Endothelial cell of umbilical vein (primary cell): Measurements from ENCODE around the gene PLEKHG2. TPM values are rescaled to one million over a fixed set of nuclear protein-coding genes. Genes with fewer than 3 reads are reported as not detected.
A peak's percentile ranks its signal among the peaks of the same experiment; 100 is the strongest.

Experiments
- Bru-seq: library from RNA; stranded (reverse); fragments of 400-500 nt; gene quantifications from one replicate; lab custom pipeline; 2021; lab: Mats Ljungman, UMichigan
- BruChase-seq, 2 experiments: library from RNA; stranded (reverse); fragments of 400-500 nt; gene quantifications; one replicate each; lab custom pipeline; 2021; lab: Mats Ljungman, UMichigan
- BruUV-seq: library from RNA; stranded (reverse); fragments of 400-500 nt; replicated peaks from 2 replicates; lab custom pipeline; 2021; lab: Mats Ljungman, UMichigan
- CTCF ChIA-PET: fragments of 300-600, 350-600 bp; sonication (Branson Sonifier 250); formaldehyde crosslinking; loops from one replicate; lab custom pipeline; 2021; ENCODE audit warnings: antibody characterized with exemption, inconsistent platforms; lab: Charles Lee
- POLR2A ChIA-PET: fragments of 300-600, 350-600 bp; sonication (Branson Sonifier 250); formaldehyde crosslinking; loops from one replicate; lab custom pipeline; 2021; ENCODE audit warnings: antibody characterized with exemption, inconsistent platforms; lab: Charles Lee
- DNase-seq: peaks from one replicate; pipeline ENCODE4 v3.0.0-alpha.2; 2011; ENCODE audit warnings: low read depth, low spot score
- FAIRE-seq: peaks from 2 replicates; lab custom pipeline; 2011; peaks lifted over from hg19 to GRCh38; lab: Jason Lieb, UNC
- H2AFZ ChIP-seq: 2 replicates; pipeline ENCODE4 v1.6.0; 2012; ENCODE audit warnings: low read depth, low read length, control low read depth, inconsistent platforms
- H3K27ac ChIP-seq: 2 replicates; pipeline ENCODE4 v1.5.1; 2011; ENCODE audit warnings: low read depth, mild to moderate bottlenecking, control low read depth, low read length, moderate library complexity; ENCODE audit not compliant: insufficient read depth
- H3K27me3 ChIP-seq, 2 experiments: 2 replicates each; pipeline versions ENCODE4 v1.6.0 to v1.6.1; 2011; ENCODE audit warnings: low read length in 2 of 2, mixed read lengths in 1 of 2; ENCODE audit not compliant: control insufficient read depth in 2 of 2, insufficient read depth in 2 of 2
- H3K36me3 ChIP-seq, 2 experiments: 2 replicates in 1 of 2; 3 replicates in 1 of 2; pipeline ENCODE4 v1.5.1; 2011; ENCODE audit warnings: low read length in 2 of 2, mild to moderate bottlenecking in 1 of 2, moderate library complexity in 1 of 2; ENCODE audit not compliant: control insufficient read depth in 2 of 2, insufficient read depth in 2 of 2; ENCODE audit errors: extremely low read depth in 1 of 2
- H3K4me1 ChIP-seq: 3 replicates; pipeline ENCODE4 v1.5.1; 2011; ENCODE audit warnings: mild to moderate bottlenecking, low read length; ENCODE audit not compliant: control insufficient read depth, insufficient read depth; ENCODE audit errors: extremely low read depth
- H3K4me2 ChIP-seq: 2 replicates; pipeline ENCODE4 v1.6.1; 2011; ENCODE audit warnings: low read length, control low read depth, mixed read lengths; ENCODE audit not compliant: insufficient read depth
- H3K4me3 ChIP-seq, 3 experiments: fragments of 200-600 bp in 1 of 3; sonication (generic), shearing (Covaris generic) in 1 of 3; replicated peaks in 1 of 3; 2 replicates each; pipeline ENCODE4 v1.5.1; 2011 to 2016; ENCODE audit warnings: control low read depth in 3 of 3, low read length in 3 of 3, mild to moderate bottlenecking in 2 of 3, inconsistent platforms in 1 of 3, low read depth in 1 of 3, moderate library complexity in 1 of 3; ENCODE audit not compliant: insufficient read depth in 1 of 3
- H3K79me2 ChIP-seq: 2 replicates; pipeline ENCODE4 v1.6.0; 2012; ENCODE audit warnings: low read length, inconsistent platforms; ENCODE audit not compliant: control insufficient read depth, insufficient read depth
- H3K9ac ChIP-seq: replicated peaks from 2 replicates; pipeline ENCODE3; 2011; ENCODE audit warnings: low read length, control low read depth; ENCODE audit not compliant: insufficient read depth; ENCODE audit errors: extremely low read depth
- H3K9me1 ChIP-seq: replicated peaks from 3 replicates; pipeline ENCODE4 v1.6.0; 2011; ENCODE audit warnings: mild to moderate bottlenecking, low read length; ENCODE audit not compliant: control insufficient read depth, insufficient read depth; ENCODE audit errors: extremely low read depth
- H3K9me3 ChIP-seq: replicated peaks from 2 replicates; pipeline ENCODE4 v1.5.1; 2012; ENCODE audit warnings: low read length, inconsistent platforms; ENCODE audit not compliant: control insufficient read depth, insufficient read depth
- H4K20me1 ChIP-seq: replicated peaks from 2 replicates; pipeline ENCODE3; 2011; ENCODE audit warnings: mild to moderate bottlenecking, low read length; ENCODE audit not compliant: control insufficient read depth, insufficient read depth; ENCODE audit errors: extremely low read depth
- EZH2 ChIP-seq: IDR thresholded peaks from 2 replicates; pipeline ENCODE4 v1.6.1; 2012; ENCODE audit warnings: borderline replicate concordance, low read depth, mild to moderate bottlenecking, moderate library complexity, low read length, inconsistent platforms; ENCODE audit not compliant: severe bottlenecking
- FOS ChIP-seq: IDR thresholded peaks from 2 replicates; pipeline ENCODE4 v1.6.1; 2011; ENCODE audit warnings: mild to moderate bottlenecking, low read length, moderate library complexity, borderline replicate concordance; ENCODE audit not compliant: insufficient read depth
- GATA2 ChIP-seq: IDR thresholded peaks from 2 replicates; pipeline ENCODE4 v1.7.0; 2011; ENCODE audit warnings: low read depth, mild to moderate bottlenecking, moderate library complexity, mixed read lengths, low read length; ENCODE audit not compliant: insufficient read length, insufficient read depth
- JUN ChIP-seq: IDR thresholded peaks from 2 replicates; pipeline ENCODE4 v1.6.1; 2011; ENCODE audit warnings: borderline replicate concordance, low read depth; ENCODE audit not compliant: insufficient read length, insufficient read depth
- MYC ChIP-seq: IDR thresholded peaks from one replicate; pipeline ENCODE4 v1.6.1; 2011; ENCODE audit warnings: mild to moderate bottlenecking, low read depth, low read length
- POLR2A ChIP-seq: IDR thresholded peaks from 2 replicates; pipeline ENCODE4 v1.6.1; 2012; ENCODE audit warnings: low read depth, mild to moderate bottlenecking, control low read depth, low read length
- POLR2AphosphoS5 ChIP-seq: IDR thresholded peaks from 2 replicates; pipeline ENCODE4 v1.6.1; 2012; ENCODE audit warnings: low read depth, mild to moderate bottlenecking, control low read depth, low read length, moderate library complexity; ENCODE audit not compliant: insufficient read depth
- dilution Hi-C: fragments of 300-500 bp; cut with MboI; formaldehyde crosslinking; loops from one replicate; pipeline ENCODE4 v1.15.0; 2019; ENCODE audit warnings: low sequenced_read_pairs; ENCODE audit not compliant: extremely low pct_ligation_motif_present
- intact Hi-C: fragments of 100-400 bp; cut with micrococcal nuclease; formaldehyde crosslinking; loops from one replicate; pipeline ENCODE4 v1.10.0; 2022
- long read RNA-seq: library from polyadenylated mRNA; stranded (forward); transcript quantifications from one replicate; pipeline ENCODE4 v2.0.0, GENCODE V29; 2021
- polyA minus RNA-seq, 3 experiments: library from RNA; depleted of rRNA, polyadenylated mRNA; stranded (reverse); fragments of >200 nt; gene quantifications; 1 replicate in 1 of 3; 2 replicates in 2 of 3; pipeline ENCODE4 v1.2.3, GENCODE V29; 2011
- polyA plus RNA-seq, 4 experiments: library from polyadenylated mRNA; depleted of rRNA in 3 of 4; stranded (reverse) in 3 of 4; unstranded in 1 of 4; fragments of >200 nt; gene quantifications; 2 replicates each; pipeline versions ENCODE4 v1.2.1 to v1.2.3, GENCODE V29; 2011 to 2012; ENCODE audit warnings: missing spikeins in 1 of 4
- total RNA-seq: library from RNA; stranded (reverse); gene quantifications from 2 replicates; pipeline ENCODE4 v1.2.3, GENCODE V29; 2021
- TF ChIP-seq, protein P1 (sequence below): IDR thresholded peaks from 2 replicates; pipeline ENCODE4 v1.6.1; 2011; ENCODE audit not compliant: insufficient read depth, insufficient read length
- TF ChIP-seq, protein P2 (sequence below), 2 donors: IDR thresholded peaks; 1 replicate in 1 of 2; 2 replicates in 1 of 2; pipeline ENCODE4 v1.5.1; 2011; ENCODE audit warnings: low read length in 2 of 2, mild to moderate bottlenecking in 2 of 2, moderate library complexity in 2 of 2, control low read depth in 1 of 2, inconsistent platforms in 1 of 2, low read depth in 1 of 2; ENCODE audit not compliant: insufficient read depth in 1 of 2; ENCODE audit errors: extremely low read depth in 1 of 2

PLEKHG2 gene, protein sequence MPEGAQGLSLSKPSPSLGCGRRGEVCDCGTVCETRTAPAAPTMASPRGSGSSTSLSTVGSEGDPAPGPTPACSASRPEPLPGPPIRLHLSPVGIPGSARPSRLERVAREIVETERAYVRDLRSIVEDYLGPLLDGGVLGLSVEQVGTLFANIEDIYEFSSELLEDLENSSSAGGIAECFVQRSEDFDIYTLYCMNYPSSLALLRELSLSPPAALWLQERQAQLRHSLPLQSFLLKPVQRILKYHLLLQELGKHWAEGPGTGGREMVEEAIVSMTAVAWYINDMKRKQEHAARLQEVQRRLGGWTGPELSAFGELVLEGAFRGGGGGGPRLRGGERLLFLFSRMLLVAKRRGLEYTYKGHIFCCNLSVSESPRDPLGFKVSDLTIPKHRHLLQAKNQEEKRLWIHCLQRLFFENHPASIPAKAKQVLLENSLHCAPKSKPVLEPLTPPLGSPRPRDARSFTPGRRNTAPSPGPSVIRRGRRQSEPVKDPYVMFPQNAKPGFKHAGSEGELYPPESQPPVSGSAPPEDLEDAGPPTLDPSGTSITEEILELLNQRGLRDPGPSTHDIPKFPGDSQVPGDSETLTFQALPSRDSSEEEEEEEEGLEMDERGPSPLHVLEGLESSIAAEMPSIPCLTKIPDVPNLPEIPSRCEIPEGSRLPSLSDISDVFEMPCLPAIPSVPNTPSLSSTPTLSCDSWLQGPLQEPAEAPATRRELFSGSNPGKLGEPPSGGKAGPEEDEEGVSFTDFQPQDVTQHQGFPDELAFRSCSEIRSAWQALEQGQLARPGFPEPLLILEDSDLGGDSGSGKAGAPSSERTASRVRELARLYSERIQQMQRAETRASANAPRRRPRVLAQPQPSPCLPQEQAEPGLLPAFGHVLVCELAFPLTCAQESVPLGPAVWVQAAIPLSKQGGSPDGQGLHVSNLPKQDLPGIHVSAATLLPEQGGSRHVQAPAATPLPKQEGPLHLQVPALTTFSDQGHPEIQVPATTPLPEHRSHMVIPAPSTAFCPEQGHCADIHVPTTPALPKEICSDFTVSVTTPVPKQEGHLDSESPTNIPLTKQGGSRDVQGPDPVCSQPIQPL (N-terminal part only)
- total RNA-seq: 74.1 TPM in 2 replicates
- polyA plus RNA-seq: 26.4 and 44.7 TPM in 2 replicates
- 11.2 and 15.0 TPM in 2 replicates for polyA plus RNA-seq (2011; cell fraction: cytosol; rRNA removed)
- 139 and 169 TPM in 2 replicates for polyA plus RNA-seq (2011; cell fraction: nucleus; rRNA removed)
- polyA plus RNA-seq (2012): 45.2 and 49.3 TPM in 2 replicates
- 33.5 and 45.4 TPM in 2 replicates for polyA minus RNA-seq
- polyA minus RNA-seq (2011; cell fraction: cytosol; rRNA and poly(A)+ RNA removed): 13.7 TPM
- 66.6 and 89.2 TPM in 2 replicates for polyA minus RNA-seq (2011; cell fraction: nucleus; rRNA and poly(A)+ RNA removed)
- percentile 60 among the genes with signal in this experiment for Bru-seq, nascent RNA
- percentile 88 among the genes with signal in this experiment for BruChase-seq, experiment 1, labeled RNA remaining after a 6-hour chase
- BruChase-seq, experiment 2, labeled RNA remaining after a 2-hour chase: percentile 82 among the genes with signal in this experiment
- long read RNA-seq, partial matches to known transcripts: 8 of 26 reads
- long read RNA-seq, other reads (novel, unspliced or antisense): 17 of 26 reads

DNA sequence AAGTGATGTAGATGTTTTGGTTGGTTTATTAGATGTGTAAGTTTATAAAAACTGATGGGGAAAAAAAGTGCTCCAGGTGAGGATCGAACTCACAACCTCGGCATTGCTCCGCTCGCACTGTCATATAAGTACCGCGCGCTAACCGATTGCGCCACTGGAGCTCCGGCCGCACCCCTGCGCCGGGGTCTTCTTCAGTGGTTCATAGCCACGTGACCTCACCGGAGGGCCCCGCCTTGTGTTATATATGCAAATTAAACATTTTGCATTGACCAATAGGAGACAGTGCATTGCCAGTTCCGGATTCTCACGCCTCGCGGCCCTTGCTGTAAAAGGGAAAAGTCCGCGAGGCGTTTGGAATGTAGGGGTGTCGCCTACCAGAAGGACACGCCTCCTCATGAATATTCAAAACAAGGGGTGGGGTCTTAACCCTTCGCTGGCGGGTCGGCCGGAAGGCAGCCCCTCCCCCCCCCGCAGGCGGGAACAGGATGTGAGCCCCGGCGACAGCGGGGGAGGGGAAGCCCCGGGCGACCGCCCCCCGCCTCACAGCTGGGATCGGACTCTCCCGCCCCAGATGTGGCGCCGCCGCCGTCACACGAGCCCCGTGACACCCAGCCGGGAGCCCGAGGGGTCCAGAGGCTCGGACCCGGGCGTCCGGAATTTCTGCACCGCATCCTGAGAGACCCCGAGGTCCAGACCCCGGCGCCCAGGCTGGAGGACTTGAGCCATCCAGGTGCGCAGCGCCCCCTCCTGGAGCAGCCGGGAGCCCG lies at the start of gene PLEKHG2:
TSS of gene PLEKHG2 (plus strand) at position 570 of the 767 bp plus-strand sequence. CDS start 1,418 bp downstream, outside the sequence.
- Histone ChIP-seq H4K20me1 (no peaks in the 10 kb centered on the region), H3K27me3 (no peaks in the 10 kb centered on the region), H3K9ac (peak within 1 kb of the TSS; percentile 97), H3K4me1 (peaks cover 40% of the 10 kb centered on the region), H3K79me2 (peaks cover 30% of the 10 kb centered on the region), H3K4me2 (peak within 1 kb of the TSS; percentile 69), H3K27ac (peak within 1 kb of the TSS; percentile 87), H3K9me3 (no peaks in the 10 kb centered on the region), H3K36me3 (peaks cover 0 to 7% of the 10 kb centered on the region in 2 experiments), H3K4me3 (peak within 1 kb of the TSS; percentile 74 to 94 (median 83)), H2AFZ (peak within 1 kb of the TSS; percentile 40), H3K9me1 (no peaks in the 10 kb centered on the region)
- dilution Hi-C loops: no loop called here
- DNase-seq (peak; percentile 100), FAIRE-seq (peak; percentile 98)
- BruUV-seq: no TSS peak
- intact Hi-C loops: loop anchor here (1.0 kb wide), 7 partner anchors 10 to 287 kb away; partner anchors contain the start of genes EID2B, PAK4 and SAMD4B
- POLR2A ChIA-PET: interaction anchor here (1.0 to 1.9 kb wide), 4 partner anchors 12 to 23 kb away, joined by 3 to 15 read pairs (median 6); partner anchors contain the start of genes MED29, PAF1 and RPS16
- TF ChIP-seq MYC (no peak), GATA2 (peak; percentile 10), POLR2A (peak; percentile 65), JUN (no peak), FOS (peak; percentile 11), POLR2AphosphoS5 (peak; percentile 91), EZH2 (no peak)
- TF ChIP-seq, protein P1, sequence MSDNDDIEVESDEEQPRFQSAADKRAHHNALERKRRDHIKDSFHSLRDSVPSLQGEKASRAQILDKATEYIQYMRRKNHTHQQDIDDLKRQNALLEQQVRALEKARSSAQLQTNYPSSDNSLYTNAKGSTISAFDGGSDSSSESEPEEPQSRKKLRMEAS: peak; percentile 56
- TF ChIP-seq, protein P2, sequence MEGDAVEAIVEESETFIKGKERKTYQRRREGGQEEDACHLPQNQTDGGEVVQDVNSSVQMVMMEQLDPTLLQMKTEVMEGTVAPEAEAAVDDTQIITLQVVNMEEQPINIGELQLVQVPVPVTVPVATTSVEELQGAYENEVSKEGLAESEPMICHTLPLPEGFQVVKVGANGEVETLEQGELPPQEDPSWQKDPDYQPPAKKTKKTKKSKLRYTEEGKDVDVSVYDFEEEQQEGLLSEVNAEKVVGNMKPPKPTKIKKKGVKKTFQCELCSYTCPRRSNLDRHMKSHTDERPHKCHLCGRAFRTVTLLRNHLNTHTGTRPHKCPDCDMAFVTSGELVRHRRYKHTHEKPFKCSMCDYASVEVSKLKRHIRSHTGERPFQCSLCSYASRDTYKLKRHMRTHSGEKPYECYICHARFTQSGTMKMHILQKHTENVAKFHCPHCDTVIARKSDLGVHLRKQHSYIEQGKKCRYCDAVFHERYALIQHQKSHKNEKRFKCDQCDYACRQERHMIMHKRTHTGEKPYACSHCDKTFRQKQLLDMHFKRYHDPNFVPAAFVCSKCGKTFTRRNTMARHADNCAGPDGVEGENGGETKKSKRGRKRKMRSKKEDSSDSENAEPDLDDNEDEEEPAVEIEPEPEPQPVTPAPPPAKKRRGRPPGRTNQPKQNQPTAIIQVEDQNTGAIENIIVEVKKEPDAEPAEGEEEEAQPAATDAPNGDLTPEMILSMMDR (IDR thresholded peaks at IDR 0.05; ENCODE audit: extremely low read depth in 1 of 2, insufficient read depth in 1 of 2, low read depth in 1 of 2, low read length in 2 of 2): peak; percentile 88 to 91
- CTCF ChIA-PET: interaction anchor here (0.7 to 2.3 kb wide), 10 partner anchors 11 to 361 kb away, joined by 3 to 147 read pairs (median 5); partner anchors contain the start of genes MED29, PAF1 and RPS16
